DND-41 (cell line): Measurements from ENCODE around the gene NSF.
"Not testable (repeated sequence)": the region's sequence is repeated elsewhere in the genome, so short reads cannot be mapped to it uniquely, and the experiment has no call there.

Experiments used
- ATAC-seq: fragments of 200-7000 bp; cut with Tn5 transposase; 3 replicates; pipeline ENCODE4 v1.9.1; 2021; ENCODE audit warnings: low read depth; ENCODE audit not compliant: insufficient read depth
- DNase-seq: peaks from one replicate; pipeline ENCODE4 v3.0.0-alpha.2; 2020
- H2AFZ ChIP-seq: 2 replicates; pipeline ENCODE4 v1.6.0; 2012; ENCODE audit warnings: low read depth, low read length
- H3K27ac ChIP-seq: 2 replicates; pipeline ENCODE4 v1.5.1; 2012; ENCODE audit warnings: low read length, inconsistent platforms
- H3K27me3 ChIP-seq: fragments of 200-600 bp; sonication (generic); 2 replicates; pipeline ENCODE4 v1.6.0; 2012; ENCODE audit warnings: low read length, mild to moderate bottlenecking, inconsistent platforms; ENCODE audit not compliant: insufficient read depth, poor library complexity
- H3K36me3 ChIP-seq: 2 replicates; pipeline ENCODE4 v1.5.1; 2012; ENCODE audit warnings: low read length, inconsistent platforms; ENCODE audit not compliant: insufficient read depth
- H3K4me1 ChIP-seq: 2 replicates; pipeline ENCODE4 v1.5.1; 2012; ENCODE audit warnings: mild to moderate bottlenecking, low read length; ENCODE audit not compliant: insufficient read depth
- H3K4me2 ChIP-seq: 2 replicates; pipeline ENCODE4 v1.6.0; 2012; ENCODE audit warnings: mild to moderate bottlenecking, moderate library complexity, low read length, inconsistent platforms; ENCODE audit not compliant: insufficient read depth
- H3K4me3 ChIP-seq, 2 experiments: fragments of 200-600 bp in 1 of 2; shearing (Covaris generic) in 1 of 2; 2 replicates each; pipeline ENCODE4 v1.5.1; 2012 to 2016; ENCODE audit warnings: inconsistent platforms in 2 of 2, low read length in 2 of 2, mild to moderate bottlenecking in 2 of 2, low read depth in 1 of 2, moderate library complexity in 1 of 2
- H3K79me2 ChIP-seq: 2 replicates; pipeline ENCODE4 v1.6.0; 2012; ENCODE audit warnings: low read length, inconsistent platforms; ENCODE audit not compliant: insufficient read depth
- H3K9ac ChIP-seq: 2 replicates; pipeline ENCODE4 v1.6.0; 2012; ENCODE audit warnings: low read depth, mild to moderate bottlenecking, inconsistent platforms, low read length, moderate library complexity
- H3K9me3 ChIP-seq: 2 replicates; pipeline ENCODE4 v1.5.1; 2012; ENCODE audit warnings: low read length, moderate library complexity, mild to moderate bottlenecking, inconsistent platforms; ENCODE audit not compliant: insufficient read depth, severe bottlenecking
- H4K20me1 ChIP-seq: 2 replicates; pipeline ENCODE4 v1.6.0; 2012; ENCODE audit warnings: low read length; ENCODE audit not compliant: insufficient read depth

Gene NSF

GRCh38 chr17:46590157-46591146 is at the start of gene NSF:
TSS of gene NSF (plus strand) at chr17:46590669. CDS start at chr17:46590776, 107 bp downstream.
- not testable (repeated sequence) for H3K79me2 ChIP-seq, H3K27me3 ChIP-seq, DNase-seq, H3K4me3 ChIP-seq, H3K27ac ChIP-seq, H3K4me2 ChIP-seq, H3K9me3 ChIP-seq, H3K9ac ChIP-seq, H4K20me1 ChIP-seq, H3K4me1 ChIP-seq, H3K36me3 ChIP-seq, H2AFZ ChIP-seq
- ATAC-seq: peak; percentile 86

DNA sequence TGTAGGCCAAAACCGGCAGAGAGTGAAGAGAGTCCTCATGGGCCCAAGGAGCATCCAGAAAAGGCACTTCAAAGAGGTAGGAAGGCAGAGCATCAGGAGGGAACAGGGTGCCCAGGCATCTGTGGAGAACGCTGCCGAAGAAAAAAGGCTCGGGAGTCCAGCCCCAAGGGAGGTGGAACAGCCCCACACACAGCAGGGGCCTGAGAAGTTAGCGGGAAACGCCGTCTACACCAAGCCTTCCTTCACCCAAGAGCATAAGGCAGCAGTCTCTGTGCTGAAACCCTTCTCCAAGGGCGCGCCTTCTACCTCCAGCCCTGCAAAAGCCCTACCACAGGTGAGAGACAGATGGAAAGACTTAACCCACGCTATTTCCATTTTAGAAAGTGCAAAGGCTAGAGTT is 41.9 kb upstream of the NSF start:
- H3K4me2 ChIP-seq, H3K9me3 ChIP-seq, ATAC-seq: not testable (repeated sequence)

DNA sequence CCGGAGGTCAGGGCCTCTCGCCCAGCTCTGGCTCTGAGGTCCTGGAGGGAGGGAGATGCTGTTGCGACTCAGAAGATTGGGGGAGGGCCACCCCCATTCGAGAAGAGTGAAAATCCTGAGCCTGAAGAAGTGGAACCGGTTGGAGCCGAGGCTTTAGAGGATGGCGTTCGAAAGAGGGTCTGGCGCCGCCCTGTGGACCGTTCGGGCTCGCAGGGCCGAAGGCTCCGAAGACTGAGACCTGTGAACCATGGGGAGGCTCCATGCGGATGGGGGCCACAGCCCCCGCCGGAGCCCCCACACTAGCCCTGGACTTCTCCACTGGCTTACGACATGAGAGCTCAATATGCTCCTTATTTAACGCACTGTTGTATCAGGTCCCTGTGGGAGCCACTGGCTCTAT is 31.3 kb upstream of the NSF start:
- H3K4me1 ChIP-seq, H3K4me3 ChIP-seq, DNase-seq, H2AFZ ChIP-seq, H3K9ac ChIP-seq, H3K27ac ChIP-seq, ATAC-seq, H3K9me3 ChIP-seq, H3K79me2 ChIP-seq, H3K36me3 ChIP-seq, H3K4me2 ChIP-seq, H3K27me3 ChIP-seq, H4K20me1 ChIP-seq: not testable (repeated sequence)

More for the DNA sequence above, 41.9 kb upstream of the NSF start:
- H2AFZ ChIP-seq, H3K9ac ChIP-seq, H3K4me3 ChIP-seq, H3K36me3 ChIP-seq, H3K27ac ChIP-seq, H4K20me1 ChIP-seq, H3K4me1 ChIP-seq, H3K79me2 ChIP-seq, H3K27me3 ChIP-seq, DNase-seq: not testable (repeated sequence)

DNA sequence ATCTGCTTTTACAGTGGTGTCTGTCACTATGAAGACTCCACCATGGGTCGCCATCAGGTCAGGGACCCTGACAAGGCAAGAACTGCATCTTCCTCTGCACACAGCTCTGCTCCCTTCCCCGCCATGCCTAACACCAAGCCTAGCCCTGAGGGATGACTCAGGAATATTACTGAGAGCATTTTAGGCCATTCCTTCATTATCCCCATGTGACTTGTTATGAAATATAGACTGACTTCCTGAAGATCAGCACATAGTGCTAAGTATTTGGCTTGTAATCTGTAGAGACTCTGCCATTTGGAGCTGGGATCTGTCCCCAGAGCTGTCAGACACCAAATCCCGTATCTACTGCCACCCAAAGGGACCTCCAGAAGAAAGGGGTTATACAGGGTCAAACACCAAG is 30.4 kb upstream of the NSF start:
- DNase-seq: not testable (repeated sequence)

GRCh38 chr17:46566284-46566683 is 24.2 kb upstream of the NSF start:
- not testable (repeated sequence) for H4K20me1 ChIP-seq, H3K9me3 ChIP-seq, H3K4me2 ChIP-seq, H3K4me3 ChIP-seq, H3K9ac ChIP-seq, H3K36me3 ChIP-seq, H3K4me1 ChIP-seq, H2AFZ ChIP-seq, H3K79me2 ChIP-seq, DNase-seq, H3K27ac ChIP-seq, ATAC-seq, H3K27me3 ChIP-seq

More for the DNA sequence above, 30.4 kb upstream of the NSF start:
- H3K9me3 ChIP-seq, ATAC-seq, H3K4me1 ChIP-seq, H3K36me3 ChIP-seq, H3K27me3 ChIP-seq, H3K79me2 ChIP-seq, H2AFZ ChIP-seq, H3K4me2 ChIP-seq, H4K20me1 ChIP-seq, H3K27ac ChIP-seq, H3K4me3 ChIP-seq, H3K9ac ChIP-seq: not testable (repeated sequence)

DNA sequence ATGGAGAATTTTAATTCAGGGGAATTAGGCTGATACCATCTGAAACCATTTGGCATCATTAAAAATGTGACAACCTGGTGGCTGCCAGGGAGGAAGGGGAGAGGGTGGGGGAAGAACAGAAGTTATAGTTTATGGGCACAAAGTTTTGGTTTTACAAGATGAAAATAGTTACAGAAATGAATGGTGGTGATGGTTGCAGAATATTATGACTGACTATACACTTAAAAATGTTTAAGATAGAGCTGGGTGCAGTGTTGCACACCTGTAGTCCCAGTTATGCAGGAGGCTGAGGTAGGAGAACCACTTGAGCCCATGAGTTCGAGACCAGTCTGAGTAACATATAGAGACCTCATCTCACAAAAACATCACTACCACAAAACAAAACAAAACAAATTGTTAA is 23.5 kb upstream of the NSF start:
- not testable (repeated sequence) for ATAC-seq

DNA sequence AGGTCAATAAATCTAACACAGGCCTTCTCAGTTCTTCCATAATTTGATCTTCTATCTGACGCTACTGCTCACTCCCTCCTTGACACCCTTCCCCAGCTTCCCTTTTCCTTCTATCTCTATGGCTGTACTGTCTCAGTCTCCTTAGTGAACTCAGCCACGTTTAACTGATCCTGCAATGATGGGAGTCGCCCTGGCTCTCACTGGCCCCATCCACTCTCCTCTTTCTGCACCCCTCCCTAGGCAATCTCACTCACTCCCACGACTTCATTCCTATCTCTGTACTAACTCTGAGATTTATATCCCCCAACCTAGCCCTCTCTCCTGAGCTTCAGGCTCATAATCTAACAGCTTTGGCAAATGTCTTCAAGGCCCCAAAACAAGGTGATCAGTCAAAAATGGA is 18.7 kb upstream of the NSF start:
- not testable (repeated sequence) for H3K9me3 ChIP-seq, H4K20me1 ChIP-seq, H3K4me3 ChIP-seq, ATAC-seq, H3K4me2 ChIP-seq, H3K9ac ChIP-seq, DNase-seq, H2AFZ ChIP-seq, H3K27ac ChIP-seq, H3K79me2 ChIP-seq, H3K36me3 ChIP-seq, H3K27me3 ChIP-seq, H3K4me1 ChIP-seq

More for the DNA sequence above, 23.5 kb upstream of the NSF start:
- not testable (repeated sequence) for H3K36me3 ChIP-seq, H2AFZ ChIP-seq, H3K79me2 ChIP-seq, H3K27ac ChIP-seq, H3K9ac ChIP-seq, H4K20me1 ChIP-seq, H3K27me3 ChIP-seq, DNase-seq, H3K4me3 ChIP-seq, H3K4me2 ChIP-seq, H3K9me3 ChIP-seq, H3K4me1 ChIP-seq
